HCEC 1CT (cell line): ENCODE results near the gene IL17RD.

Experiments used
- DNase-seq: peaks from one replicate; pipeline ENCODE4 v3.0.0-alpha.2; 2017

Gene IL17RD

GRCh38 chr3:57062101-57062631 is 103.0 kb downstream of the IL17RD start:
- no peak for DNase-seq

- no peak for DNase-seq
These were observed 103.6 kb downstream of the IL17RD start for GRCh38 chr3:57061556-57061955.

- peak; percentile 81 for DNase-seq
These were observed 104.9 kb downstream of the IL17RD start, which contains the start of gene SPATA12 for GRCh38 chr3:57060089-57060821. Gene SPATA12, plus strand, starts transcription at chr3:57060664. Its CDS starts 13,031 bp downstream, at chr3:57073695.

GRCh38 chr3:57059411-57059810 is 105.7 kb downstream of the IL17RD start:
- no peak for DNase-seq

- DNase-seq, result no peak
These were observed 107.8 kb downstream of the IL17RD start for GRCh38 chr3:57057351-57057750.

- DNase-seq, result no peak
These were observed 112.0 kb downstream of the IL17RD start for GRCh38 chr3:57053122-57053521.

- DNase-seq, result no peak
These were observed 112.5 kb downstream of the IL17RD start for GRCh38 chr3:57052662-57053061.

GRCh38 chr3:57048728-57049127 is 116.4 kb downstream of the IL17RD start:
- DNase-seq, result no peak

- no peak for DNase-seq
These were observed 117.0 kb downstream of the IL17RD start for GRCh38 chr3:57048052-57048671.

- no peak for DNase-seq
These were observed 118.9 kb downstream of the IL17RD start for GRCh38 chr3:57046101-57046765.

GRCh38 chr3:57043518-57043917 is 121.6 kb downstream of the IL17RD start:
- DNase-seq, result no peak

- DNase-seq, result no peak
These were observed 123.5 kb downstream of the IL17RD start for GRCh38 chr3:57041674-57042073.
